ENCODE results near the gene S1PR1. TPM values are rescaled to one million over a fixed set of nuclear protein-coding genes. Genes with fewer than 3 reads are reported as not detected.
A peak's percentile ranks its signal among the peaks of the same experiment; 100 is the strongest.

S1PR1 gene
- total and polyA plus RNA-seq, 2 donors (not counting 3 experiments of a cell fraction or from before 2014, with no cell fraction given): 137 to 387 TPM

- no peak overlapping the region for H3K4me3 ChIP-seq (replicated peaks in 1 of 3; ENCODE audit: insufficient read depth in 1 of 3, low read depth in 1 of 3, low read length in 3 of 3)
- no peaks in the 10 kb centered on the region for H3K27me3 ChIP-seq (ENCODE audit: control insufficient read depth in 2 of 2, insufficient read depth in 2 of 2, low read length in 2 of 2)
- H3K27ac ChIP-seq (ENCODE audit: insufficient read depth, low read depth, low read length): peak overlapping the region; percentile 67
- H2AFZ ChIP-seq (ENCODE audit: low read depth, low read length): peak overlapping the region; percentile 16
- POLR2A ChIA-PET: no interaction called here
- peak; percentile 56 for DNase-seq (ENCODE audit: low read depth, low spot score)
- no peaks in the 10 kb centered on the region for H3K36me3 ChIP-seq (ENCODE audit: control insufficient read depth in 2 of 2, extremely low read depth in 1 of 2, insufficient read depth in 2 of 2, low read length in 2 of 2)
- CTCF ChIA-PET: interaction anchor here (0.7 to 3.2 kb wide), 14 partner anchors 10 to 170 kb away, joined by 3 to 11 read pairs (median 3); no protein-coding TSS in a partner anchor
- peak overlapping the region; percentile 16 for H3K9ac ChIP-seq (replicated peaks; ENCODE audit: extremely low read depth, insufficient read depth, low read length)
- H3K9me1 ChIP-seq (replicated peaks; ENCODE audit: control insufficient read depth, extremely low read depth, insufficient read depth, low read length): no peaks in the 10 kb centered on the region
- no peaks in the 10 kb centered on the region for H3K79me2 ChIP-seq (ENCODE audit: control insufficient read depth, insufficient read depth, low read length)
- intact Hi-C loops (cut with micrococcal nuclease): loop anchor here (1.0 kb wide), 1 partner anchor 49 kb away; no protein-coding TSS in a partner anchor
- TF ChIP-seq MAX (IDR thresholded peaks at IDR 0.05; ENCODE audit: insufficient read depth, insufficient read length) (no peak), POLR2A (IDR thresholded peaks at IDR 0.05; ENCODE audit: low read depth, low read length) (no peak), MYC (IDR thresholded peaks at IDR 0.05; ENCODE audit: low read depth, low read length) (no peak), POLR2AphosphoS5 (IDR thresholded peaks at IDR 0.05; ENCODE audit: insufficient read depth, low read depth, low read length) (no peak), FOS (IDR thresholded peaks at IDR 0.05; ENCODE audit: borderline replicate concordance, insufficient read depth, low read length) (peak; percentile 68), JUN (IDR thresholded peaks at IDR 0.05; ENCODE audit: borderline replicate concordance, insufficient read depth, insufficient read length, low read depth) (peak; percentile 8)
- H3K4me2 ChIP-seq (ENCODE audit: insufficient read depth, low read length): peak overlapping the region; percentile 58
- no peaks in the 10 kb centered on the region for H3K9me3 ChIP-seq (replicated peaks; ENCODE audit: control insufficient read depth, insufficient read depth, low read length)
- dilution Hi-C loops (cut with MboI; ENCODE audit: extremely low pct_ligation_motif_present, low sequenced_read_pairs): no loop called here
- H3K4me1 ChIP-seq (ENCODE audit: control insufficient read depth, extremely low read depth, insufficient read depth, low read length): peaks cover 44% of the 10 kb centered on the region
- FAIRE-seq: peak; percentile 71
- no peaks in the 10 kb centered on the region for H4K20me1 ChIP-seq (replicated peaks; ENCODE audit: control insufficient read depth, extremely low read depth, insufficient read depth, low read length)
- BruUV-seq (replicated peaks): no TSS peak
Measured at GRCh38 chr1:101187297-101187696, 49.5 kb upstream of the S1PR1 start.

GRCh38 chr1:101188331-101188730 lies 48.5 kb upstream of the S1PR1 start:
- ChIA-PET CTCF (interaction anchor here (0.9 to 3.2 kb wide), 2 partner anchors 50 to 51 kb away, joined by 3 to 11 read pairs; no protein-coding TSS in a partner anchor), POLR2A (no interaction called here)
- FAIRE-seq (no peak), DNase-seq (ENCODE audit: low read depth, low spot score) (no peak)
- H3K27ac ChIP-seq (ENCODE audit: insufficient read depth, low read depth, low read length): no peak overlapping the region
- no peaks in the 10 kb centered on the region for H3K9me3 ChIP-seq (replicated peaks; ENCODE audit: control insufficient read depth, insufficient read depth, low read length)
- no peak overlapping the region for H3K4me2 ChIP-seq (ENCODE audit: insufficient read depth, low read length)
- no peak overlapping the region for H3K4me3 ChIP-seq (replicated peaks in 1 of 3; ENCODE audit: insufficient read depth in 1 of 3, low read depth in 1 of 3, low read length in 3 of 3)
- no TSS peak for BruUV-seq (replicated peaks)
- no peaks in the 10 kb centered on the region for H3K27me3 ChIP-seq (ENCODE audit: control insufficient read depth in 2 of 2, insufficient read depth in 2 of 2, low read length in 2 of 2)
- H3K36me3 ChIP-seq (ENCODE audit: control insufficient read depth in 2 of 2, extremely low read depth in 1 of 2, insufficient read depth in 2 of 2, low read length in 2 of 2): no peaks in the 10 kb centered on the region
- H3K4me1 ChIP-seq (ENCODE audit: control insufficient read depth, extremely low read depth, insufficient read depth, low read length): peaks cover 35% of the 10 kb centered on the region
- no peak overlapping the region for H3K9ac ChIP-seq (replicated peaks; ENCODE audit: extremely low read depth, insufficient read depth, low read length)
- intact Hi-C loops (cut with micrococcal nuclease): no loop called here
- H2AFZ ChIP-seq (ENCODE audit: low read depth, low read length): no peak overlapping the region
- H3K9me1 ChIP-seq (replicated peaks; ENCODE audit: control insufficient read depth, extremely low read depth, insufficient read depth, low read length): no peaks in the 10 kb centered on the region
- TF ChIP-seq CTCF (IDR thresholded peaks at IDR 0.05; ENCODE audit: extremely low read depth in 1 of 2, insufficient read depth in 1 of 2, low read depth in 1 of 2, low read length in 2 of 2) (no peak), POLR2A (IDR thresholded peaks at IDR 0.05; ENCODE audit: low read depth, low read length) (no peak), GATA2 (IDR thresholded peaks at IDR 0.05; ENCODE audit: insufficient read depth, insufficient read length, low read depth, low read length) (no peak), FOS (IDR thresholded peaks at IDR 0.05; ENCODE audit: borderline replicate concordance, insufficient read depth, low read length) (no peak), EZH2 (IDR thresholded peaks at IDR 0.05; ENCODE audit: borderline replicate concordance, low read depth, low read length, severe bottlenecking) (no peak), POLR2AphosphoS5 (IDR thresholded peaks at IDR 0.05; ENCODE audit: insufficient read depth, low read depth, low read length) (no peak), MYC (IDR thresholded peaks at IDR 0.05; ENCODE audit: low read depth, low read length) (no peak), JUN (IDR thresholded peaks at IDR 0.05; ENCODE audit: borderline replicate concordance, insufficient read depth, insufficient read length, low read depth) (no peak), MAX (IDR thresholded peaks at IDR 0.05; ENCODE audit: insufficient read depth, insufficient read length) (no peak)
- H3K79me2 ChIP-seq (ENCODE audit: control insufficient read depth, insufficient read depth, low read length): no peaks in the 10 kb centered on the region
- dilution Hi-C loops (cut with MboI; ENCODE audit: extremely low pct_ligation_motif_present, low sequenced_read_pairs): no loop called here
- H4K20me1 ChIP-seq (replicated peaks; ENCODE audit: control insufficient read depth, extremely low read depth, insufficient read depth, low read length): no peaks in the 10 kb centered on the region

Data from endothelial cell of umbilical vein (primary cell).